ENCODE data around the gene SURF4. TPM values are rescaled to one million over a fixed set of nuclear protein-coding genes. Genes with fewer than 3 reads are reported as not detected.

The SURF4 gene
- 66.5 TPM for total RNA-seq
- long read RNA-seq, transcript SURF4-202 (6 exons, 2,984 nt): major isoform, 127 of 169 reads
- long read RNA-seq, partial matches to known transcripts: 10 of 169 reads
- long read RNA-seq, other reads (novel, unspliced or antisense): 30 of 169 reads

GRCh38 chr9:133375724-133376654, at the start of gene SURF4, which contains the start of gene STKLD1:
Gene SURF4, minus strand, starts transcription at chr9:133376060. Its CDS starts 91 bp downstream, at chr9:133375969.
Gene STKLD1, plus strand, starts transcription at chr9:133376366. Its CDS starts 108 bp downstream, at chr9:133376474.
- intact Hi-C loops (cut with micrococcal nuclease): no loop called here
- DNase-seq: peak; percentile 99
- ATAC-seq: peak; percentile 98

- DNase-seq: no peak
- ATAC-seq: no peak
- intact Hi-C loops (cut with micrococcal nuclease): no loop called here
Observed at GRCh38 chr9:133425049-133425632, 49.3 kb upstream of the SURF4 start.

GRCh38 chr9:133424187-133424586, 48.3 kb upstream of the SURF4 start:
- ATAC-seq (no peak), DNase-seq (no peak)
- intact Hi-C loops (cut with micrococcal nuclease): no loop called here

GRCh38 chr9:133423216-133423615, 47.4 kb upstream of the SURF4 start:
- ATAC-seq: no peak
- intact Hi-C loops (cut with micrococcal nuclease): no loop called here

GRCh38 chr9:133421615-133422542, 46.0 kb upstream of the SURF4 start, which contains the start of gene ADAMTS13:
Gene ADAMTS13, plus strand, starts transcription at chr9:133422367. Its CDS starts 77 bp downstream, at chr9:133422444.
- DNase-seq (no peak), ATAC-seq (no peak)
- intact Hi-C loops (cut with micrococcal nuclease): no loop called here

More at GRCh38 chr9:133423216-133423615, 47.4 kb upstream of the SURF4 start:
- no peak for DNase-seq

- intact Hi-C loops (cut with micrococcal nuclease): no loop called here
- DNase-seq: no peak
- ATAC-seq: no peak
Observed at GRCh38 chr9:133420392-133420827, 44.5 kb upstream of the SURF4 start.

GRCh38 chr9:133419005-133419404, 43.1 kb upstream of the SURF4 start:
- intact Hi-C loops (cut with micrococcal nuclease): no loop called here
- ATAC-seq (no peak), DNase-seq (no peak)

- ATAC-seq: peak; percentile 97
- DNase-seq: peak; percentile 86
- intact Hi-C loops (cut with micrococcal nuclease): no loop called here
Observed at GRCh38 chr9:133417541-133418461, 41.9 kb upstream of the SURF4 start, which contains the start of gene REXO4. Gene REXO4, minus strand, starts transcription at chr9:133418010. Its CDS starts 166 bp downstream, at chr9:133417844.

- intact Hi-C loops (cut with micrococcal nuclease): no loop called here
- no peak for ATAC-seq
- DNase-seq: no peak
Observed at GRCh38 chr9:133415170-133415569, 39.3 kb upstream of the SURF4 start.

GRCh38 chr9:133408042-133408441, 32.2 kb upstream of the SURF4 start:
- DNase-seq (no peak), ATAC-seq (no peak)
- intact Hi-C loops (cut with micrococcal nuclease): loop anchor here (10.0 kb wide), 2 partner anchors 77 to 317 kb away; no protein-coding TSS in a partner anchor

GRCh38 chr9:133406480-133407307, 30.8 kb upstream of the SURF4 start:
- ATAC-seq (peak; percentile 82), DNase-seq (peak; percentile 81)
- intact Hi-C loops (cut with micrococcal nuclease): loop anchor here (10.0 kb wide), 2 partner anchors 78 to 318 kb away; no protein-coding TSS in a partner anchor

- DNase-seq: no peak
- intact Hi-C loops (cut with micrococcal nuclease): loop anchor here (10.0 kb wide), 2 partner anchors 79 to 319 kb away; no protein-coding TSS in a partner anchor
- ATAC-seq: peak; percentile 50
Observed at GRCh38 chr9:133405508-133406438, 29.9 kb upstream of the SURF4 start.

GRCh38 chr9:133404454-133405002, 28.7 kb upstream of the SURF4 start:
- DNase-seq (no peak), ATAC-seq (no peak)
- intact Hi-C loops (cut with micrococcal nuclease): loop anchor here (10.0 kb wide), 2 partner anchors 80 to 320 kb away; no protein-coding TSS in a partner anchor

- ATAC-seq (no peak), DNase-seq (no peak)
- intact Hi-C loops (cut with micrococcal nuclease): loop anchor here (10.0 kb wide), 2 partner anchors 81 to 321 kb away; no protein-coding TSS in a partner anchor
Observed at GRCh38 chr9:133403766-133404453, 28.1 kb upstream of the SURF4 start.

Measured in left ventricle myocardium superior (tissue), 1 donor.